HG03432 (cell line): ENCODE measurements around the gene CTNNA3.
"Not testable (repeated sequence)": the region's sequence is repeated elsewhere in the genome, so short reads cannot be mapped to it uniquely, and the experiment has no call there.

Source experiments
- ATAC-seq: cut with Tn5 transposase; IDR thresholded peaks from one replicate; pipeline ENCODE4 v1.9.1; 2021; ENCODE audit warnings: mild to moderate bottlenecking, moderate library complexity; ENCODE audit not compliant: unreplicated experiment

Gene CTNNA3

DNA sequence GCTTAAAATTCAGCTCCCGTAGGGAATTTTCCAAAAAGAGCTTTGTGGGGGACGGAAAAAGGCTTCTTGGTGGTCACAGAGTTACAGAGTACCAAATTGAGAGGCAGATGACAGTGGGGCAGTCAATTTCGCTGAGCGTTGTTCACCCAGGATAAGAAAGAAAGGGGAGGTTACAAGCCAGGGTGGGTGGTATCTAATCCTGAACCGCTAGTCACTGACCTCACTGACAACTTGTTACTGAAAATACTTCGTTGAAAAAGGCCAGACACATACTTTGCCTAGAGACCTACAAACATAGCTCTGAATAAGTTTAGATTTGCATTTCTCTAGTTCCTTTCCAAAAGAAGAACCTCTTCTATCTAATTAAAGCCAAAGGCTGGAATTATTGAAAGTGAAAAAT, at the start of gene CTNNA3:
CTNNA3 (minus strand) TSS at position 167 of the 400 bp plus-strand sequence.
- ATAC-seq: peak; percentile 80

DNA sequence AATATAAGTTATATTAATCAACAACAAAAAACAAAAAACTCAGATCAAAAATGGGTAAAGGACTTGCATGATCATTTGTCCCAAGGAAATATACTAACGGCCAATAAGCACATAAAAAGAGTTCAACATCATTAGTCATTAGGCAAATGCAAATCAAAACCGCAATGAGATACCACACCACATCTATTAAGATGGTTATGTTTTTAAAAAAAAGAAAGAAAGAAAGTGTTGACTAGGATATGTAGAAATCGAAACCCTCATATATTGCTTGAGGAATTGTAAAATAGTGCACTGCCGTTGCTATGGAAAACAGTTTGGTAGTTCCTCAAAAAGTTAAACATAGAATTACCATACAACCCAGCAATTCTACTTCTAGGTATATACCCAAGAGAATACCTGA, 39.4 kb upstream of the CTNNA3 start:
- ATAC-seq: no peak

DNA sequence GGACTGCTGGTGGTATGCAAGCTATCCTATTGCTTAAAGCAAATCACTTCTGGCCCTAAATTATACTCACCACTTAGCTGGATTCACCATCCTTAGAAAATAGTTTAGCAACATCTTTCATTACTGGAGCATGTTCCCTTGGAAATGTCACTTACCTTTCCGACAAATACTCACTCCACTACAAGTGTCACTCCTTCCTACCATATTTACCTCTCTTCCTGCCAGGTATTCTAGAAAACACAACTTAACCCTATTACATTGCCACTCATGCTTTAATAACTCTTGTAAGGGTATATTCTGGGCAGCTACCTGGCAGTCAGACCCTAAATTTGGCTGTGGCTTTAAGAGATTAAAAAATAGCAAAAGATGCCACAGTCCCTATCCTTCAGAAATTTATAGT, 37.5 kb upstream of the CTNNA3 start:
- no peak for ATAC-seq

DNA sequence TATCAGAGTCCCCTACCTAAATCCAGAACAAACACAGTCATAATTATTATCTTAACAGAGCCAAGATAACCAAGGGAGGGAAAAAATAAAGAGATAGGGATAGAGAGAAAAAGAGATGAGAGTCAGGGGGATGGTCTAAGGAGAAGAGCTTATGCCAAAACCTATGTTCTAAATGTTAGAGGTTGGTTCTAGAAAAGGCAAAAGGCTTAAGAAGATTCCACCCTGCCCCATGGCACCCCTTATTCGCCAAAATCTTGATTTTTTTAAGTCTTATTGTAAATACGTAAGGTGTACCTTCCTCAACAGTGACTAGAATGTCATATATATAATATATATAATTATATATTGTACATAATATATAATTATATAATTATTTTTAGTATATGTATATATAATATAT, 29.6 kb upstream of the CTNNA3 start:
- no peak for ATAC-seq

DNA sequence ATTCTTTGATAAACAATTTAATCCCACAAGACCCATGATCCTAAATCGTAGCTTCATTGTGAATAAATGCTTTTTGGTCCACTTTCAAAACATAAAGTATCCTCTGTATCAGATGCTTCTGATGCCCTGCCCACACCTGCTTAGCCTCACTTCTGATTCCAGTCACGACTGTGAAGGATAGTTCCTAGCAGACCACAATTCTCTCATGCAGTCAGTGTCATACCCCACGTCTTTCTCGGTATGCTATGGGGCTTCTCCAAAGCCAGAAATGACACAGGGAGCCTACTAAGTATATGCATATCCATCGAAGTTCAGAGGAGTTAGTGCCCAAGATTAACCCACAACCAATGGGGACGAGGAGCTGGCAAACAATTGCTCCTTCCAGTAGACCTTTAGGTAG, 27.6 kb upstream of the CTNNA3 start:
- no peak for ATAC-seq

DNA sequence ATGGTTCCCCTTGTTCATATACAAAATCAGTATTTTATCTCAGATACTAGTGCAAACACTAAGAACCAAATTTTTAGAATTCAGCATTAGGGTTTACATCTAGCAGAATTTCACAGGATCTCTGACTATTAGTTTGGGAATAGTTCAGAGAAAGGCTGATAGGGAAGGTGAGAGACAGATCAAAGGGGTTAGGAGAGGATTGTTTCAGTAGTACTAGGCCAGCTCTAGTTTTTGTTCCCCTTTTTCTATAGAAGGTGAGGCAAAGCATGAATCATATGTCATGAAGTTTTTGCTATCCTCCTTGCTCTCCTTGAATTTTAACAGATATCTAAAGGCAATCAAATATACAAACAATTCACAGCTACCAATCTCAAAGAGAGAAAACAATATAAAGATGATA, 26.1 kb upstream of the CTNNA3 start:
- ATAC-seq: peak; percentile 95

DNA sequence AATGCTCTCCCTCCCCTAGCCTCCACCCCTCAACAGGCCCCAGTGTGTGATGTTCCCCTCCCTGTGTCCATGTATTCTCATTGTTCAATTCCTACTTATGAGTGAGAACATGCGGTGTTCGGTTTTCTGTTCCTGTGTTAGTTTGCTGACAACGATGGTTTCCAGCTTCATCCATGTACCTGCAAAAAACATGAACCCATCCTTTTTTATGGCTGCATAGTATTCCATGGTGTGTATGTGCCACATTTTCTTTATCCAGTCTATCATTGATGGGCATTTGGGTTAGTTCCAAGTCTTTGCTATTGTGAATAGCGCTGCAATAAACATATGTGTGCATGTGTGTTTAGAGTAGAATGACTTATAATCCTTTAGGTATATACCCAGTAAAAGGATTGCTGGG, 20.5 kb upstream of the CTNNA3 start:
- not testable (repeated sequence) for ATAC-seq

DNA sequence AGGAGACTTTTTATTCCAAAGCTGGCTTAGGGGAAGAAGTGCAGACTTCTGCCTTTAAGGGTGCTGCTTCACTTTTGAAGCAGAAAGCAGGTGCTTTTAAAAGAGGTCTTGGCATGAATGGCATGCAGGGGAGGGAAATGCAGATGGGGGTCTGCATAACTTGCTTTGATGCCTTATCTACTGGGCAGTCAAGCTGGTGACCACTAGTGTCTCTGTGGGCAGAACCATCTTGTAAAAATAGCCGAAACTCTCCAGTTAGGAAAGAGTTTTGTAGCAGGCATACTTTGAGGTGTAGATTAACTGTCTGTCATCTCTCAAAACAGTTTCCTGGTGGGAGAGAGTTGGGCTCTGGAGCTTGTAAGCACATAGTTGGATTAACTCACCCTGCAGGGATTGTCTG, 9.9 kb upstream of the CTNNA3 start:
- ATAC-seq: no peak

DNA sequence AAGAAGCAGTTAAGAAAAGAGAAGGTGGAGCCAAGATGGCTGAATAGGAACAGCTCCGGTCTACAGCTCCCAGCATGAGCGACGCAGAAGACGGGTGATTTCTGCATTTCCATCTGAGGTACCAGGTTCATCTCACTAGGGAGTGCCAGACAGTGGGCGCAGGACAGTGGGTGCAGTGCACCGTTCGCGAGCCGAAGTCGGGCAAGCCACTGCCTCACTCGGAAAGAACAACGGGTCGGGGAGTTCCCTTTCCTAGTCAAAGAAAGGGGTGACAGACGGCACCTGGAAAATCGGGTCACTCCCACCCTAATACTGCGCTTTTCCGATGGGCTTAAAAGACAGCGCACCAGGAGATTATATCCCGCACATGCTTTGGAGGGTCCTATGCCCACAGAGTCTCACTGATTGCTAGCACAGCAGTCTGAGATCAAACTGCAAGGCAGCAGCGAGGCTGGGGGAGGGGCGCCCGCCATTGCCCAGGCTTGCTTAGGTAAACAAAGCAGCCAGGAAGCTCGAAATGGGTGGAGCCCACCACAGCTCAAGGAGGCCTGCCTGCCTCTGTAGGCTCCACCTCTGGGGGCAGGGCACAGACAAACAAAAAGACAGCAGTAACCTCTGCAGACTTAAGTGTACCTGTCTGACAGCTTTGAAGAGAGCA, 3.7 kb upstream of the CTNNA3 start:
- ATAC-seq: not testable (repeated sequence)

DNA sequence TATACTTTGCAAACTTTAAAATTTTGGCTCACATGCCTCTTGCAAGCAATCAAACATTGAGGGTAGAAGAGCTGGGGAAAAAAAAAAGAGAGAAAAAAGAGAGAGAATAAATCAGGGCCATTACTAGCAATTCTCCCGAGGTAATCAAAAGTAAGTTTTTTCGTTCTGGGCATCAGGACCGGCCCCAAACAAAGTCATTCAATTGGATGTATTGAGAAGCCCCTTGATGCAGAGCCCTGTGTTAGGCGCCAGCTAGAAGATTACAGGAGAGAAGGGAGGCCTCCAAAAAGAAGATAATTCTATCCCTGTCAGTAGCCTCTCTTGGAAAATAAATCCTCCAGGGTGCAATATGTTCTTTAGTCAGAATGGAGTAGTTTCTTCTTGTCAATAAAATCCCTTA, 2.2 kb upstream of the CTNNA3 start:
- no peak for ATAC-seq

DNA sequence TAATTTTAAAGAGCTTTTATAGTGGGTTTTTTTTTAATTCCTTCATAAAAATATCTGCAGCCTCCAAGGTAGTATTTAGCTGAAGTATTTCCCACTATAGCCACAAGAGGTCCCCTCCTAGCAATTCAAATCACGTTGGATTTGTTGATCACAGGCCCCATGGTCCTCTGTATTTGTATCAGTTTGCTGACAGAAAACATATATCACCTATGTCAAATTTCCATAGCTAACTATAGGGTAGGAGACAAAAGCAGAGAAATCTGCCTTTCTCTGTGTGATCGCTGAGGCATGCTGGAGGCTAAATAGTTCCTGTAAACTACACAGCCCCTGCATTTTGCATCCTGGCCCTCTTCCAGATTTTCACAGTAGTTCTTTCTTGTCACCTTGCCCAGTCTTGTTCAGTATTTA, 1.7 kb upstream of the CTNNA3 start:
- peak; percentile 86 for ATAC-seq

DNA sequence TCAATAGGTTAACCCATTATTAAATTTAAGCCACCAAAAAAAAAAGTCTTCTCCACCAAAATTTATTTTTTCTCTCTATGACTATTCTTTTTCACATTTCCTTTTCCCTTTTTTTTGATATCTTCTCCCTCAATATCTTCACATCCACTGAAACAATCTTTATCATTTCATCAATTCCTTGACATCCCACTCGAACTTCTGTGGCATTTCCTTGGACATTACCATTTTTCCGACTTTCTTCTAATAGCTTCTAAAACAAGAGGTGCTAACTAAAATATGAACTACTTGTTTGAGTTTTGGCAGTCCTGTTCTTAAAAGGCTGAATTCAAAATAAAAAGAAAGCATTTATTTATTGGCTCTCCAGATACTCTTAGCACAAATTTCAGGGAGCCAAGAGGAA, 684 bp upstream of the CTNNA3 start:
- no peak for ATAC-seq

DNA sequence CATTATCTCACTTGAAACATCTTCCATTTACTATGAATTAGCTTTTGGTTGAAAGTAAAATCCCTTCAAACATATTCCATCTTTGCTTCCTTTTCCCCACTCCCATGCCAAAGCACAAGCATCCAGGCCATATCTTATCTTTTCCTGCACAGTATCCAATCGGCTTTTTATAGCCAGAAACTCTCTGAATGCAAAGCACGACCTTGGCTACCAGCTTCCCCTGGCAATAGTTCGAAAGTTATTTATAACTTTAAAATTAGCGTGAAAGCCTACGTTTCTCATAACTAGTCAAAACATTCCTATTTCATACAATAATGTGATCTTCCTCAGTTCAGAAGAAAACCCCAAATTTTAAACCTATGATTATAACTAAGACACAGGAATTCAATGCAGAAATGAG, 440 bp downstream of the CTNNA3 start:
- ATAC-seq: no peak

DNA sequence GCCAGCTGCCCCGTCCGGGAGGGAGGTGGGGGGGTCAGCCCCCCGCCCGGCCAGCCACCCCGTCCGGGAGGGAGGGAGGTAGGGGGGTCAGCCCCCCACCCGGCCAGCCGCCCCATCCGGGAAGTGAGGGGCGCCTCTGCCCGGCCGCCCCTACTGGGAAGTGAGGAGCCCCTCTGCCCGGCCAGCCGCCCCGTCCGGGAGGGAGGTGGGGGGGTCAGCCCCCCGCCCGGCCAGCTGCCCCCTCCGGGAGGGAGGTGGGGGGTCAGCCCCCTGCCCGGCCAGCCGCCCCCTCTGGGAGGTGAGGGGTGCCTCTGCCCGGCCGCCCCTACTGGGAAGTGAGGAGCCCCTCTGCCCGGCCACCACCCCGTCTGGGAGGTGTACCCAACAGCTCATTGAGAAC, 4.1 kb downstream of the CTNNA3 start:
- not testable (repeated sequence) for ATAC-seq

DNA sequence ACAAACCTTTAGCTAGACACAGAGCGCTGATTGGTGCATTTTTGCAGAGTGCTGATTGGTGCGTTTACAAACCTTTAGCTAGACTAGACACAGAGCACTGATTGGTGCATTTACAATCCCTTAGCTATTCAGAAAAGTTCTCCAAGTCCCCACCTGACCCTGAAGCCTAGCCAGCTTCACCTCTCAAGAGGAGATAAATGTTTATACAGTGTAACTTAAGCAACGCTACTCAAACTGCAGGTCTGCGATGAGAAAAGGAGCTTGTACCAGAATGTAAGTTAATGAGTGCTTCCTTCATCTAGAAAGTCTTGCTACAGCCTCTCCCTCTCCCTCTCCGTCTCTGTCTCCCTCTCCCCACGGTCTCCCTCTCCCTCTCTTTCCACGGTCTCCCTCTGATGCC, 5.5 kb downstream of the CTNNA3 start:
- not testable (repeated sequence) for ATAC-seq

DNA sequence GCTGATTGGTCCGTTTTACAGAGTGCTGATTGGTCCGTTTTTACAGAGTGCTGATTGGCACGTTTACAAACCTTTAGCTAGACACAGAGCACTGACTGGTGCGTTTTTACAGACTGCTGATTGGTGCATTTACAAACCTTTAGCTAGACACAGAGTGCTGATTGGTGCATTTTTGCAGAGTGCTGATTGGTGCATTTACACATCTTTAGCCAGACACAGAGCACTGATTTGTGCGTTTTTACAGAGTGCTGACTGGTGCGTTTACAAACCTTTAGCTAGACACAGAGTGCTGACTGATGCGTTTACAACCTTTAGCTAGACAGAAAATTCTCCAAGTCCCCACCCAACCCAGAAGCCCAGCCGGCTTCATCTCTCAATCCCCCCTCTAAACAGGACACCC, 11.9 kb downstream of the CTNNA3 start:
- not testable (repeated sequence) for ATAC-seq

DNA sequence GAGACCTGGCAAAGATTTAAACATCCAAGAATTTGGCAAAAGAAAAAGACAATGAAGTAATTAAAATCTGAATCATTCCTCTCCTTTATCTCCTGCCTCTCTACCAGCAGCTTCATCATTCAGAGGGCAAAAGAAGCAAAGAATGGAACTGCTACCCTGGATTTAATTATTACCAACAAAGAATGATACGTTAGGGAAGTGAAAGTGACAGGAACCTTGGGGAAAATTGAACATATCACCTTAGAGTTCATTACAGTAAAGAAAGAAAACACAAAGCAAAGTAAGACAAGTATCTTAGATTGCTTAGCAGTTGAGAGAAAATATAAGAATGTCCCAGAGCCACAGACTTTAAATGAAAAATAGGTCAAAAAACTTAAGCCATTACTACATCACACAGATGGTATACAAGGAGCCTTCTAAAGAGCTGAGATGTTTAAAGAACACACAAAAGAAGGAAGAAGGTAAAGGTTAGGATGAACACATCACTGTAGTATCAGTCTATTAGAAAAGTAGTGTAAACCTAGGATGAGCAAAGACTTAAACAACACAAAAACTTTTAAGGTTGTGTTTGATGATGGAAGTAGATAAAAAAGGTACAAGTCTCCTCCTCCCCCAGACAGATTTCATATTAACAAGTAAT, 17.5 kb downstream of the CTNNA3 start:
- ATAC-seq: no peak

DNA sequence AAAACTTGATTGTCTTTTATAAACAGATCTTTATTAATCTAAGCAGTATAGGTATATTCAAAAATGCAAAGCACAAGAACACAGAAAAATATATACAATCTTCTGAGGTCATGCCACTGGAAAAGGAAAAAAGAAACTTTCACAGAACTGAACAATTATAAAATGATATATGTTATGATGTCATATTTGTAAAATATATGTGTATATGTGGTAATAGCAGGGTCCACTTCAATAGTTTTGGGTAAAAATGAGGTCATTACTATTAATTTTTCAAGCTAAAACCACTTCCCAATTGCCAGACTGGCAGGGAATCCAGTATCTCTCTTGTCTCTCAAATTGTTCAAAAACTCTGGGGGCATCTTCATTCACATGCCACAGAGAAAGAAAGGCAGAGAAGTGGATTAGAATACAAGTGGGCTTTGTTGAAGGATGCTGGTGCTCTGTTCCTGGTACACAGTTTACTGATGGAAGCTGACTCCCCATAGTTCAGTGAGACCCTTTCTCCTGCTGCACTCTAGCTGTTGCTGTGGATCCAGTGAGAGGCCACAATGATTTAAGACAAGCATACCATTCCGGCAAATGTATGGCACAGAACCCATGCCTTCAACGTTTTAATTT, 19.7 kb downstream of the CTNNA3 start:
- no peak for ATAC-seq

DNA sequence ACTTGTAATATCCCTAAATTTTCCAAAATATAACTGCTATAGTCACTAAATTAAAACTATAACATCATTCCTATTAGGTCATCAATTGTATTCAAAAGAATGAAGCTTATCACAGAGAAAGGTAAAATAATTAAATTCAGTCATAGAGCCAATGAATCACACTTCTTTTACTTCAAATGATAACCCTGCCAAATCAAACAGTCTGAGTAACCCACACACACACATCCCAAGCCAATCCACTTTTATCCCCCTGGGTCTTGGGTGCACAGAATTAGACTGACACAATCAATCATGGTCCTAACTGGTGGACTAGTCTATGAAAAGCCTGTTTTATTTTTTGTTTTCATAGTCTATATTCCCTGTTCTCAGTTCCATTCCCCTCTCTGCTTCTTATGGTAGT, 25.6 kb downstream of the CTNNA3 start:
- no peak for ATAC-seq

DNA sequence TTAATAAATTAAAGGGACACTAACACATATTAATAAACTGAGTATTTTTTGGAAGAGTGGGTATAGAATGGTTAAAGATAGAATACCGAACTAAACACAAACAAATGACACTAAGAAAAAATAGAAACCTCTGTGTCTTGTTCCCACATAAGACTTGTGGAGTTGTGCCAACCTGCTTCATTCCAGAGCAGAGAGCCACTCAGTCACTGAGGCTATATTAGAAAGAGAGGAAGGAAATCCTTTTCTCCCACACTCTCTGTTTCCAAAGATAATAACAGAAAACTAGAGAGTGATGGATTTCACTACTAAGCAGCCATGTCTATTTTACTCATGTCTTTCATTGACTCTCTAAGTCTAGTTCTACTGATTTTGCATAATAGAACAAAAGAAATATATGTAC, 26.0 kb downstream of the CTNNA3 start:
- ATAC-seq: no peak

DNA sequence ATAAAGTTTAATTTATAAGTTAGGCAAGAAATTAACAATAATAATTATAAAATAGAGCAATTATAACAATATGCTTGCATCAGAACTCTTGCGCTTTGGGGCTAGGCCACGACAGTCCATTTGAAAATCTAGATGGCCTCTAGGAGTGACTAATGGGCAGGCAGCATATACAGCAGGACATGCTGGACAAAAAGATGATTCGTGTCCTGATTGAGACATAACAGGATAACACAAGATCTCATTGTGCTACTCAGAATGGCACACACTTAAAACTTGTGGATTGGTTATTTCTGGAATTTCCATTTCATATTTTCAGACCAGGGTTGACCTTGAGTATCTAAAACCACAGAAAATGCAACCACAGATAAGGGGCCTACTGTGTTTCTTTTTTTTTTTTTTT, 27.5 kb downstream of the CTNNA3 start:
- no peak for ATAC-seq

DNA sequence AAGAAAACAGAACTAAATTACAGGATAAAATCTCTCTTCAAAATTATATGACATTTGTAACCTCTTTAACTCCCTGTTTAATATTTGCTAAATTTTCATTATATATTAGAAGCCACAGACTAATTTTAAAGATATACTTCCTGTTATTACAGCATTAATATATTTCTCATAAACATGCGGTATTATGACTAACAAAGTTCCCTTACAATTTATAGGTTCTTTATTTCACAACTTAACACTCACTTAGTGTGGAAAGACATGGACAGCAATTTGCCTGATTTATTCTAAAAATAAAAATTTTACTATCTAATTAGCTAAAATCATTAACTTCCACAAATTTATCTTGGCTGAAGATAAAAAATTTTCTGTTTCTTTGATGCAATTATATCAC, 29.0 kb downstream of the CTNNA3 start:
- no peak for ATAC-seq
